MM.1S (cell line): ENCODE measurements around the gene SAP30BP.

Source experiments
- DNase-seq: peaks from one replicate; pipeline ENCODE4 v3.0.0-alpha.2; 2015
- H2AFZ ChIP-seq: fragments of 300-600 bp; sonication (generic); 2 replicates; pipeline ENCODE4 v1.6.0; 2016; ENCODE audit warnings: antibody characterized with exemption, low read length
- H3F3A ChIP-seq: fragments of 300-600 bp; sonication (generic); 2 replicates; pipeline ENCODE4 v1.6.1; 2016; ENCODE audit warnings: mild to moderate bottlenecking, antibody characterized with exemption, low read length, moderate library complexity, mixed read lengths; ENCODE audit not compliant: insufficient read depth
- H3K27ac ChIP-seq: fragments of 300-600 bp; sonication (generic); 2 replicates; pipeline ENCODE4 v1.5.1; 2016; ENCODE audit warnings: mild to moderate bottlenecking, low read length
- H3K27me3 ChIP-seq: fragments of 300-600 bp; sonication (generic); replicated peaks from 2 replicates; pipeline ENCODE4 v1.6.0; 2016; ENCODE audit warnings: low read length; ENCODE audit not compliant: insufficient read depth
- H3K36me3 ChIP-seq: fragments of 300-600 bp; sonication (generic); replicated peaks from 2 replicates; pipeline ENCODE4 v1.6.1; 2016; ENCODE audit warnings: mild to moderate bottlenecking, low read length, mixed read lengths; ENCODE audit not compliant: insufficient read depth
- H3K4me1 ChIP-seq: fragments of 300-600 bp; sonication (generic); 2 replicates; pipeline ENCODE4 v1.6.1; 2016; ENCODE audit warnings: low read length, mixed read lengths
- H3K4me2 ChIP-seq: fragments of 300-600 bp; sonication (generic); 2 replicates; pipeline ENCODE4 v1.6.0; 2016; ENCODE audit warnings: low read depth, low read length
- H3K4me3 ChIP-seq: fragments of 300-600 bp; sonication (generic); 2 replicates; pipeline ENCODE4 v1.5.1; 2016; ENCODE audit warnings: low read length, mixed read lengths
- H3K79me2 ChIP-seq: fragments of 300-600 bp; sonication (generic); 2 replicates; pipeline ENCODE4 v1.6.1; 2016; ENCODE audit warnings: mixed run types, low read length, mixed read lengths
- H3K9ac ChIP-seq: fragments of 300-600 bp; sonication (generic); 2 replicates; pipeline ENCODE4 v1.6.1; 2016; ENCODE audit warnings: low read length, mixed read lengths
- H3K9me2 ChIP-seq: fragments of 300-600 bp; sonication (generic); replicated peaks from 2 replicates; pipeline ENCODE4 v1.6.1; 2016; ENCODE audit warnings: mild to moderate bottlenecking, low read length, mixed read lengths; ENCODE audit not compliant: insufficient read depth
- H3K9me3 ChIP-seq: fragments of 300-600 bp; sonication (generic); replicated peaks from 2 replicates; pipeline ENCODE4 v1.6.1; 2016; ENCODE audit warnings: mild to moderate bottlenecking, low read length, mixed read lengths; ENCODE audit not compliant: insufficient read depth
- H4K20me1 ChIP-seq: fragments of 300-600 bp; sonication (generic); 2 replicates; pipeline ENCODE4 v1.6.1; 2016; ENCODE audit warnings: mild to moderate bottlenecking, low read length, moderate library complexity, mixed read lengths; ENCODE audit not compliant: insufficient read depth
- CTCF ChIP-seq: fragments of 300-600 bp; sonication (generic); IDR thresholded peaks from 2 replicates; pipeline ENCODE4 v1.5.1; 2016; ENCODE audit warnings: antibody characterized with exemption, low read length, mixed read lengths
- EZH2 ChIP-seq: fragments of 300-600 bp; sonication (generic); optimal IDR thresholded peaks from 2 replicates; pipeline ENCODE3; 2017; ENCODE audit warnings: low read depth, mild to moderate bottlenecking, antibody characterized with exemption, low read length, mixed read lengths
- EZH2phosphoT487 ChIP-seq: fragments of 300-600 bp; sonication (generic); IDR thresholded peaks from 2 replicates; pipeline ENCODE4 v1.6.1; 2018; ENCODE audit warnings: antibody characterized with exemption, low read length

SAP30BP gene

GRCh38 chr17:75667825-75668224 lies 687 bp downstream of the SAP30BP start:
- Histone ChIP-seq H3K9me3 (no peaks in the 10 kb centered on the region), H3K27me3 (no peaks in the 10 kb centered on the region), H3F3A (peaks cover 17% of the 10 kb centered on the region; the same call in 1 of the 2 replicates), H4K20me1 (no peaks in the 10 kb centered on the region), H3K4me3 (peak overlapping the region; percentile 88), H3K4me2 (peak overlapping the region; percentile 85), H3K9me2 (no peaks in the 10 kb centered on the region), H2AFZ (no peak overlapping the region), H3K27ac (peak overlapping the region; percentile 47; the same call in 1 of the 2 replicates), H3K4me1 (peaks cover 29% of the 10 kb centered on the region), H3K36me3 (peaks cover 12% of the 10 kb centered on the region), H3K79me2 (peaks cover 70% of the 10 kb centered on the region), H3K9ac (peak overlapping the region; percentile 84)
- TF ChIP-seq EZH2phosphoT487: no peak
- TF ChIP-seq EZH2: no peak
- TF ChIP-seq CTCF: no peak
- DNase-seq: no peak

- H3K9ac ChIP-seq: peak overlapping the region; percentile 84; the same call in 1 of the 2 replicates
- H3K9me2 ChIP-seq: no peaks in the 10 kb centered on the region
- H3K4me3 ChIP-seq: peak overlapping the region; percentile 88; the same call in 1 of the 2 replicates
- H3K79me2 ChIP-seq: peaks cover 70% of the 10 kb centered on the region
- peaks cover 17% of the 10 kb centered on the region; the same call in 1 of the 2 replicates for H3F3A ChIP-seq
- no peaks in the 10 kb centered on the region for H3K27me3 ChIP-seq
- no peak for DNase-seq
- no peak overlapping the region for H2AFZ ChIP-seq
- H3K27ac ChIP-seq: no peak overlapping the region
- no peak for TF ChIP-seq EZH2phosphoT487
- no peak for TF ChIP-seq CTCF
- TF ChIP-seq EZH2: no peak
- H4K20me1 ChIP-seq: no peaks in the 10 kb centered on the region
- no peaks in the 10 kb centered on the region for H3K9me3 ChIP-seq
- peaks cover 27% of the 10 kb centered on the region for H3K4me1 ChIP-seq
- H3K4me2 ChIP-seq: peak overlapping the region; percentile 85
- peaks cover 12% of the 10 kb centered on the region for H3K36me3 ChIP-seq
Measured at GRCh38 chr17:75668489-75668888, 1.4 kb downstream of the SAP30BP start.

GRCh38 chr17:75670868-75671267 lies 3.7 kb downstream of the SAP30BP start:
- H3K4me2 ChIP-seq: no peak overlapping the region
- H3K9me2 ChIP-seq: no peaks in the 10 kb centered on the region
- no peaks in the 10 kb centered on the region for H4K20me1 ChIP-seq
- no peaks in the 10 kb centered on the region for H3K9me3 ChIP-seq
- no peak overlapping the region for H3K27ac ChIP-seq
- no peak overlapping the region for H3K4me3 ChIP-seq
- H2AFZ ChIP-seq: no peak overlapping the region
- H3K4me1 ChIP-seq: peaks cover 13% of the 10 kb centered on the region
- H3K27me3 ChIP-seq: no peaks in the 10 kb centered on the region
- H3K9ac ChIP-seq: no peak overlapping the region
- no peak for DNase-seq
- peaks cover 9% of the 10 kb centered on the region; the same call in 1 of the 2 replicates for H3F3A ChIP-seq
- TF ChIP-seq EZH2phosphoT487: no peak
- no peak for TF ChIP-seq EZH2
- TF ChIP-seq CTCF: no peak
- H3K79me2 ChIP-seq: peaks cover 74% of the 10 kb centered on the region
- peaks cover 12% of the 10 kb centered on the region for H3K36me3 ChIP-seq
